ENCODE data around the gene NR1H4. TPM values are rescaled to one million over a fixed set of nuclear protein-coding genes. Genes with fewer than 3 reads are reported as not detected.

The NR1H4 gene
- total RNA-seq, 3 donors from 2014 or later (not counting 1 experiment from before 2014, with no cell fraction given): not detected

- no peaks in the 10 kb centered on the region for H3K36me3 Mint-ChIP-seq
- DNase-seq: no peak
- H3K27ac Mint-ChIP-seq: no peak overlapping the region
- no peaks in the 10 kb centered on the region for H3K4me1 Mint-ChIP-seq
- peaks cover 2 to 4% of the 10 kb centered on the region in 2 donors for H3K9me3 Mint-ChIP-seq
- H3K4me3 Mint-ChIP-seq: no peak overlapping the region
- peaks cover 0 to 2% of the 10 kb centered on the region in 2 donors for H3K27me3 Mint-ChIP-seq (ENCODE audit: low read depth in 2 of 2)
- no peaks in the 10 kb centered on the region for H3K9me3 ChIP-seq (ENCODE audit: control insufficient read depth, insufficient read depth, low read length)
- no peak overlapping the region for H3K4me3 ChIP-seq (ENCODE audit: low read length)
- no peaks in the 10 kb centered on the region for H3K4me1 ChIP-seq (ENCODE audit: control insufficient read depth, insufficient read depth, low read length)
- intact Hi-C loops (cut with micrococcal nuclease): no loop called here
- no peak for ATAC-seq
- no peaks in the 10 kb centered on the region for H3K27me3 ChIP-seq (ENCODE audit: control insufficient read depth, insufficient read depth, low read length)
- H3K27ac ChIP-seq (ENCODE audit: low read length): no peak overlapping the region
- H3K36me3 ChIP-seq (ENCODE audit: control insufficient read depth, insufficient read depth, low read length): no peaks in the 10 kb centered on the region
- WGBS (ENCODE audit: insufficient coverage): 96% methylated on average over 2 of the region's 3 CpGs
- TF ChIP-seq CTCF (IDR thresholded peaks at IDR 0.05): no peak
Observed at GRCh38 chr12:100515968-100516367, 42.3 kb downstream of the NR1H4 start.

- H3K9me3 Mint-ChIP-seq: peaks cover 2 to 4% of the 10 kb centered on the region in 2 donors
- H3K4me1 ChIP-seq (ENCODE audit: control insufficient read depth, insufficient read depth, low read length): no peaks in the 10 kb centered on the region
- no peaks in the 10 kb centered on the region for H3K4me1 Mint-ChIP-seq
- H3K9me3 ChIP-seq (ENCODE audit: control insufficient read depth, insufficient read depth, low read length): no peaks in the 10 kb centered on the region
- H3K36me3 ChIP-seq (ENCODE audit: control insufficient read depth, insufficient read depth, low read length): no peaks in the 10 kb centered on the region
- intact Hi-C loops (cut with micrococcal nuclease): no loop called here
- H3K36me3 Mint-ChIP-seq: no peaks in the 10 kb centered on the region
- no peak for DNase-seq
- H3K27ac Mint-ChIP-seq: no peak overlapping the region
- TF ChIP-seq CTCF (IDR thresholded peaks at IDR 0.05): no peak
- no peak overlapping the region for H3K27ac ChIP-seq (ENCODE audit: low read length)
- 81% methylated on average over 1 of the region's 1 CpG for WGBS (ENCODE audit: insufficient coverage)
- H3K4me3 ChIP-seq (ENCODE audit: low read length): no peak overlapping the region
- ATAC-seq: no peak
- H3K27me3 Mint-ChIP-seq (ENCODE audit: low read depth in 2 of 2): peaks cover 0 to 5% of the 10 kb centered on the region in 2 donors
- H3K4me3 Mint-ChIP-seq: no peak overlapping the region
- H3K27me3 ChIP-seq (ENCODE audit: control insufficient read depth, insufficient read depth, low read length): no peaks in the 10 kb centered on the region
Observed at GRCh38 chr12:100518376-100518775, 44.7 kb downstream of the NR1H4 start.

GRCh38 chr12:100520048-100520769, 46.5 kb downstream of the NR1H4 start:
- H3K9me3 ChIP-seq (ENCODE audit: control insufficient read depth, insufficient read depth, low read length): no peaks in the 10 kb centered on the region

More at GRCh38 chr12:100520048-100520769, 46.5 kb downstream of the NR1H4 start:
- Mint-ChIP-seq H3K4me1 (no peaks in the 10 kb centered on the region), H3K27me3 (ENCODE audit: low read depth in 2 of 2) (peaks cover 0 to 5% of the 10 kb centered on the region in 2 donors), H3K36me3 (no peaks in the 10 kb centered on the region), H3K9me3 (peaks cover 2 to 4% of the 10 kb centered on the region in 2 donors), H3K27ac (no peak overlapping the region), H3K4me3 (no peak overlapping the region)
- TF ChIP-seq CTCF (IDR thresholded peaks at IDR 0.05): no peak
- H3K27me3 ChIP-seq (ENCODE audit: control insufficient read depth, insufficient read depth, low read length): no peaks in the 10 kb centered on the region
- ATAC-seq: no peak
- H3K36me3 ChIP-seq (ENCODE audit: control insufficient read depth, insufficient read depth, low read length): no peaks in the 10 kb centered on the region
- 87% methylated on average over 10 of the region's 10 CpGs for WGBS (ENCODE audit: insufficient coverage)
- no peak for DNase-seq
- no peak overlapping the region for H3K4me3 ChIP-seq (ENCODE audit: low read length)
- H3K27ac ChIP-seq (ENCODE audit: low read length): no peak overlapping the region
- intact Hi-C loops (cut with micrococcal nuclease): no loop called here
- H3K4me1 ChIP-seq (ENCODE audit: control insufficient read depth, insufficient read depth, low read length): no peaks in the 10 kb centered on the region
